IPS-20b (cell line): ENCODE data around the gene GSTM5.
"Not testable (repeated sequence)": the region's sequence is repeated elsewhere in the genome, so short reads cannot be mapped to it uniquely, and the experiment has no call there.

Experiments used
- H3K27ac ChIP-seq: one replicate; pipeline ENCODE4 v1.5.1; 2013; ENCODE audit warnings: low read length
- H3K27me3 ChIP-seq: 2 replicates; pipeline ENCODE4 v1.6.1; 2013; ENCODE audit warnings: mild to moderate bottlenecking, low read length, inconsistent platforms; ENCODE audit not compliant: insufficient read depth
- H3K36me3 ChIP-seq: 2 replicates; pipeline ENCODE4 v1.6.1; 2013; ENCODE audit warnings: low read depth, mild to moderate bottlenecking, inconsistent platforms, low read length, moderate library complexity; ENCODE audit not compliant: insufficient read depth
- H3K4me1 ChIP-seq: 2 replicates; pipeline ENCODE4 v1.6.1; 2013; ENCODE audit warnings: mild to moderate bottlenecking, control low read depth, inconsistent platforms, low read length, moderate library complexity; ENCODE audit not compliant: insufficient read depth
- H3K4me3 ChIP-seq: 2 replicates; pipeline ENCODE4 v1.5.1; 2013; ENCODE audit warnings: mild to moderate bottlenecking, low read length, inconsistent platforms
- H3K9ac ChIP-seq: 2 replicates; pipeline ENCODE4 v1.6.1; 2013; ENCODE audit warnings: low read depth, mild to moderate bottlenecking, inconsistent platforms, low read length, moderate library complexity
- H3K9me3 ChIP-seq: 2 replicates; pipeline ENCODE4 v1.6.1; 2013; ENCODE audit warnings: mild to moderate bottlenecking, low read depth, low read length, inconsistent platforms; ENCODE audit not compliant: insufficient read depth

The GSTM5 gene

DNA sequence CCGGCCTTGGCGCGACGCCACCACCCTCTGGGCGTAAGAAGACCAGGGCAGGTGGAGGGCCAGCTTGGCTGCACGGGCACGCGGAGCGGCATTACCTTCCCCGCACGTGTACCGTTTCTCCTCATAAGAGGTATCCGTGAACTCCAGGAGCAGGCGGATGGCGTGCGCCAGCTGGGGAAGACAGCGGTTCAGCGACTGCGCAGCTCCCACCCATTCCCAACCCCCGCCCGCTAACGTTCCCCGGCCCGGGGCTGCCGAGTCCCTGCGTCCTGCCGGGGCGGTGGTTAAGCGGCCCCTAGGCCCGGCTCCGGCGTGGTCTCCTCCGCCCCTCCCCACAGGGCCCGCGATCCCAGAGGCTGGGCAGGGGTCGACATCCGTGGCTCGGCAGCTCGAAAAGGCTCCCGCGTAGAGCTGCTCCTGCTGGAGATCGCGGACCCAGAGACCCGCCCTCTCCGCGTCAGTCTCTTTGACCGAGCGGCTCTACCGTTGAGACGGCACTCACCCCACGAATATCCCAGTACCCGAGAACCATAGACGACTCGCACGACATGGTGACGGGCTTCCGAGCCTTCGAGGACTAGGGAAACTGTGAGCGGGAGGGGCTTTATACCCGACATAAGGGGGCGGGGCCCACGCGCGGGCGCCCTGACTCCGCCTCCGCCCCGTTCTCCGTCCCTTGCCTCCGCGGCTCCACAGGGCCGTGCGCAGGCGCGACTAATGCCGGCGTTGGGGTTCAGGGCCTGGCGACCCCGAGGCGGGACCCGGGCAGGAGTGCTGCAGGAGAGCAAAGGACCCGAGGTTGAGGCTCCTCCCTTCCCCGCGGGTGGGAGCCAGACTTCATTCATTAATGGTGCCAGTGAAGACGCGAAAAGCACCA is 27.9 kb downstream of the GSTM5 start:
- Histone ChIP-seq H3K9me3 (no peaks in the 10 kb centered on the region), H3K27me3 (peaks cover 61% of the 10 kb centered on the region), H3K27ac (no peak overlapping the region), H3K9ac (peak overlapping the region; percentile 31; the same call in 1 of the 2 replicates), H3K4me3 (peak overlapping the region; percentile 69), H3K4me1 (peaks cover 2% of the 10 kb centered on the region; the same call in 1 of the 2 replicates), H3K36me3 (no peaks in the 10 kb centered on the region)

DNA sequence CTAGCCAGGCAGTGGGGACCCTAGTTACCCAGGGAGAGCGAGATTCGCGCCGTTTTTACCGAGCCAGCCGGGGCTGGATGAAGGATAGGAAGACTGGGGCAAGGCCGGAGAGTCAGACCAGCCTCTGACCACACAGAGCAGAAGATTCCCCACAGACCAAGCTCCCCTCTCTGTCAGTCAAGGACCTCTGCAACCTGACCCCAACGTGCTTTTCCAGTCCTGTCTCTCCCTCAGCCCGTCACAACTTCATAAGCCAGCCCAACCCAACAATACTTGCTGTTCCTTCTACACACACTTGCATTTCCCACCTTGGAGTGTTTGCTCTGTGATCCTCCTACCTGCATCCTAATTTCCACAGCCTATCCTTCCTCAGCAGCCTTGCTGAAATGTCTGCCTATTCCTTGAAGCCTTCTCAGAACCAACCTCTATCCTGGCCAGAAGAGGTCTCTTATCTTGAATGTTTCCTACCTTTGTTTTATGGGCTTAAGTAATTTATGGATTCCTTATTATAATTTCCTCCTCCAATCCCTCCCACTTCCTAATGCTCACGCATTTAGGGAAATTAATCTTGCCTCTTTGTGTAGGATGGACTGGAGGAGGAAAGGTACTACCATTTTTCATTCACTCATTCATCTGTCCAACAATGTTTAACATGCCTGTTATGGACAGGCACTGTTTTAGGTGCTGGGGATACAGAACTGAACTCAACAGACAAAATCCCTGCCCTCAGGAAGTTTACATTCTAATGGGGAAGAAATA is 28.7 kb downstream of the GSTM5 start, which contains the start of gene GSTM3:
Gene GSTM3 (minus strand): TSS at position 424 of the 759 bp plus-strand sequence. CDS start 751 bp downstream, outside the sequence.
- Histone ChIP-seq H3K4me3 (peak within 1 kb of the TSS; percentile 69), H3K36me3 (no peaks in the 10 kb centered on the region), H3K27ac (no peak within 1 kb of the TSS), H3K4me1 (peaks cover 2% of the 10 kb centered on the region; the same call in 1 of the 2 replicates), H3K9me3 (no peaks in the 10 kb centered on the region), H3K27me3 (peaks cover 61% of the 10 kb centered on the region), H3K9ac (peak within 1 kb of the TSS; percentile 31; the same call in 1 of the 2 replicates)

DNA sequence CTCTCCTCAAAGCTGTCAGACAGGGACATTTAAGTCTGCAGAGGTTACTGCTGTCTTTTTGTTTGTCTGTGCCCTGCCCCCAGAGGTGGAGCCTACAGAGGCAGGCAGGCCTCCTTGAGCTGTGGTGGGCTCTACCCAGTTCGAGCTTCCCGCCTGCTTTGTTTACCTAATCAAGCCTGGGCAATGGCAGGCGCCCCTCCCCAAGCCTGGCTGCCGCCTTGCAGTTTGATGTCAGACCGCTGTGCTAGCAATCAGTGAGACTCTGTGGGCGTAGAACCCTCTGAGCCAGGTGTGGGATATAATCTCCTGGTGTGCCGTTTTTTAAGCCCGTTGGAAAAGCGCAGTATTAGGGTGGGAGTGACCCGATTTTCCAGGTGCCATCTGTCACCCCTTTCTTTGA is 36.3 kb downstream of the GSTM5 start:
- not testable (repeated sequence) for H3K27me3 ChIP-seq, H3K4me3 ChIP-seq, H3K27ac ChIP-seq, H3K36me3 ChIP-seq, H3K4me1 ChIP-seq, H3K9ac ChIP-seq
- H3K9me3 ChIP-seq, result peaks cover 12% of the 10 kb centered on the region; the same call in 1 of the 2 replicates

DNA sequence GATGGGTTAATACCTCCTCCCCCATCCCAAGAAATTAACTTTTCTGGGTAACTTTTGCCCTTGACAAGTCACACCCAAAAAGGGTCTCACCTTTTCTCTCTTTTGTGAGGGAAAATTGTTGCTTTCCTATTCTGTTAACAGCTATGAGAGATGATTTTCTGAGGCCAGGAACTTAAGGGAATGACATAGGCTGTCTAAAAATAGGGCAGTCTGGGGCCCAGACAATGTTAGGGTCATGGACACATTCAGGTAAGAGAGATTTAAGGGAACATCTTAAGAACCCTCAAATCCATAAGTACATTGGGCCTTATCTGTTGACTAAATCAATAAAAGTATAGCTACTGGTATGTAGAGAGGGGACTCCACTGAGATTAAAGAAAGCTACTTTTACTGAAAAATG is 37.2 kb downstream of the GSTM5 start:
- Histone ChIP-seq H3K4me3 (no peak overlapping the region), H3K36me3 (no peaks in the 10 kb centered on the region), H3K27me3 (no peaks in the 10 kb centered on the region)

DNA sequence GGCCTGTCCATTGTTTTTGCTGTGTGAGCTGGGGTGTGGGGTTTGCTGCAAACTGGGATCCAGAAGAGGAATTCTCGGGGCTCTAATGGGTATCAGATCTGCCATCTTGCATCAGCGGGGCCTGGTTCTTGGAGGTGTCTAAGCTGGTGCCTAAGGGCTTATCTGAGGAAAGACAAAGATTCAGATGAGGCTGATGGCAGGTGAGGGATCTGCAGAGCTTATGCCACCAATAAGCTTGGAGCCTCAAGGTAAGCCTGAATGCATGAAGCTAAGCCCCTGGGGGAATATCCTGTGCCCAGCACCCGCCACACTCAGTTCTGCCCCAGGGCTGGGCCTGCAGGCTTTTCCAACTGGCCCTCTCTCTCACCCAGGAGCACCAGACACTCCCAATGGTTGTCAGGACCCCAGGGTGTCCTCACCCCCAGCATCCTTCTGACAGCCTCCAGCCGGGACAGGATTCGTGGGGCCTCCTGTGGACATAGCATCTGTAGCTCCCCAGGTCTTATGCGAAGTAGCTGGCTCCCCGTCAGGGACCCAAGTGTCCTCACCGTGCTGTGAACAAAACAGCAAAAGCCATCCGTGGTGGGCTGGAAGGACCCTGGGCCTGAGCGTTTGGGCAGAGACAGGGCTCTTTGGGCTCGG is 38.3 kb downstream of the GSTM5 start:
- H3K4me1 ChIP-seq, result no peaks in the 10 kb centered on the region
- no peak overlapping the region for H3K9ac ChIP-seq
- H3K36me3 ChIP-seq, result no peaks in the 10 kb centered on the region
- H3K27ac ChIP-seq, result no peak overlapping the region
- no peaks in the 10 kb centered on the region for H3K27me3 ChIP-seq
- peaks cover 12% of the 10 kb centered on the region; the same call in 1 of the 2 replicates for H3K9me3 ChIP-seq
- no peak overlapping the region for H3K4me3 ChIP-seq

More for the DNA sequence above, 37.2 kb downstream of the GSTM5 start:
- Histone ChIP-seq H3K27ac (no peak overlapping the region), H3K4me1 (no peaks in the 10 kb centered on the region), H3K9me3 (peaks cover 12% of the 10 kb centered on the region; the same call in 1 of the 2 replicates), H3K9ac (no peak overlapping the region)

DNA sequence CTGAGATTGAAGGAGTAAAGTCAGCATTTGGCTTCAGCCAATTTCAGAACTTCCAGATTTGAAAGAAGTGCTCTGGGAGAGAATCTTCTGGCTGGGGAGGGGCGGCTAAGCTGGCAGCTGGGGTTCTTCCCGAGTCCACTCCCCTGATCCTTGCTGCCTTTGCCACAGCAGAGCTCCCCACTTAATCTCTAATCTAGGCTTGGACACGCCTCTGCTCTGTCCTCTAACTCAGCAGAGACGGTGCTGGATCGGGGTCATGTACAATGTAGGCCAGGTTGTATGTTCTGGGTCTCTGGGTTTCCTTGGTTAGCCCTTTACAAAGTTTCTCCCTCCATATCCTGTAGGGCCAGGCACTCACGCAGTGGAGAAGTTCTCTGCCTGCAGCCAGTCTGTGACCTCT is 38.9 kb downstream of the GSTM5 start:
- Histone ChIP-seq H3K9me3 (peaks cover 12% of the 10 kb centered on the region; the same call in 1 of the 2 replicates), H3K36me3 (no peaks in the 10 kb centered on the region), H3K4me3 (no peak overlapping the region), H3K9ac (no peak overlapping the region), H3K4me1 (no peaks in the 10 kb centered on the region), H3K27ac (no peak overlapping the region), H3K27me3 (no peaks in the 10 kb centered on the region)

DNA sequence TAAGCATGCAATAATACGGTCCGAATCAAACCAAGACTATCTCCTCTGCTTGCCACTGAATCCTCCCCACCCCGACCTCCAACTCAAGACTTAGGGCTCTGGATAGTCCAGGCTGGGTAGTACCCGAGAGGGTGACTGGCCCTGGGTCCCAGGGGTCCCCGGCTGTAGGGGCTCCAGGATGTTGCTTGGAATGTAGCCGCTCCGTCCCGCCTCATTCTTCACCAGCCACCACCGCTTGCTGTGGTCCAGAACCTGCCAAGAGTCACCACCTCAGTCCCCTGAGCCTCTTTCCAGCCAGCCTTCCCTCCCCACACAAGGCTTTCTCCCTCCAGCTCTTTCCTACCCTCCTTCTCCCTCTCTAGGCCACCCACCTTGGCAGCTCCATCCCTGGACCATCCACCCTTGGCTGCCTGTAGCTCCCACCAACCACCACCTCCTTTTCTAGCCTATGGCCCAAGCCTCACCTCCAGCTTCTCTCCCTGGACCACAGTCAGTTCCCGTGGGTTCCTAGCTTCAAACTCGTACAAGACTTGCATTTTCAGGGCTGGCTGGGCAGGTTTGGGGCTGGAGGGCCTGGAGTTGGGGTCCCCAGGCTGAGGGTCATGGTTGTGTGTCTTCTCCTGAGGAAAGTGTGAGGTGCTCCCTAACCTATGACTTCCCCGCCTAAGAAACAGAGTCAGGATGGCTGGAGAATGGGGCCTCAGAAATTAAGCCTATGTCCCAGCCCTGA is 39.6 kb downstream of the GSTM5 start:
- H3K9ac ChIP-seq, result no peak overlapping the region
- H3K4me1 ChIP-seq, result no peaks in the 10 kb centered on the region
- H3K9me3 ChIP-seq, result peaks cover 12% of the 10 kb centered on the region; the same call in 1 of the 2 replicates
- no peaks in the 10 kb centered on the region for H3K27me3 ChIP-seq
- H3K27ac ChIP-seq, result no peak overlapping the region
- no peak overlapping the region for H3K4me3 ChIP-seq
- no peaks in the 10 kb centered on the region for H3K36me3 ChIP-seq

DNA sequence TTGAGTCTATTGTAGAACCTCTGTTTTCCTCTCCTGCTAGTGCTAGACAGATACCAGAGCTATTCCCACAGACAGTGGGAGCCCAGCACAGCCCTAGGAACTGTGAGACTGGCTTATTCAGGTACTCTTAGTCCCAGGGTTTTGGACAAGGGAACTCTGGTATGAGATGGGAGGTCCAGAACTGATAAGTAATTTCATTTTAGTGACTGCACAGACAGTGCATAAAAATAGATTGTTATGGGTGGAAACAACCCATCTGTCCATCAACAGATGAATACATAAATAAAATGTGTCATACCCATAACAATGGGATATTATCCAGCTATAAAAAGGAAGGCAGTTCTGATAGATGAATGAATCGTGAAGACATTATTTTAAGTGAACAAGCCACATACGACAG is 42.7 kb downstream of the GSTM5 start:
- no peak overlapping the region for H3K4me3 ChIP-seq
- no peaks in the 10 kb centered on the region for H3K36me3 ChIP-seq
- no peaks in the 10 kb centered on the region for H3K4me1 ChIP-seq
- no peak overlapping the region for H3K9ac ChIP-seq
- 0 out of 2 replicates have a peak, but pooled peaks cover 1% of the 10 kb centered on the region for H3K9me3 ChIP-seq
- no peak overlapping the region for H3K27ac ChIP-seq
- no peaks in the 10 kb centered on the region for H3K27me3 ChIP-seq

DNA sequence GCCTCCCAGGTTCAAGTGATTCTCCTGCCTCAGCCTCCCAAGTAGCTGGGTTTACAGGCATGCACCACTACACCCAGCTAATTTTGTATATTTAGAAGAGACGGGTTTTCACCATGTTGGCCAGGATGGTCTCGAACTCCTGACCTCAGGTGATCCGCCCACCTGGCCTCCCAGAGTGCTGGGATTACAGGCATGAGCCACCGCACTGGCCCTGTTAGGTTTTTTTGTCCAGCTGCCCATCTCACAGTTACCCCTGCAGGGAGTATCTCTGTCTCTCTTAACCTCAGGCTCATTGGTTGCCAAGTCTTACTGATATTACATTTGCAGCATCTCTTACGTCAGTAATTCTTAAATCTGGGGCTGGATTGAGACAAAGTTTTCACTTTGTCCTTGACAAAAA is 44.3 kb downstream of the GSTM5 start:
- H3K36me3 ChIP-seq, H3K27ac ChIP-seq, H3K9ac ChIP-seq, H3K9me3 ChIP-seq, H3K4me3 ChIP-seq, H3K4me1 ChIP-seq, H3K27me3 ChIP-seq: not testable (repeated sequence)

DNA sequence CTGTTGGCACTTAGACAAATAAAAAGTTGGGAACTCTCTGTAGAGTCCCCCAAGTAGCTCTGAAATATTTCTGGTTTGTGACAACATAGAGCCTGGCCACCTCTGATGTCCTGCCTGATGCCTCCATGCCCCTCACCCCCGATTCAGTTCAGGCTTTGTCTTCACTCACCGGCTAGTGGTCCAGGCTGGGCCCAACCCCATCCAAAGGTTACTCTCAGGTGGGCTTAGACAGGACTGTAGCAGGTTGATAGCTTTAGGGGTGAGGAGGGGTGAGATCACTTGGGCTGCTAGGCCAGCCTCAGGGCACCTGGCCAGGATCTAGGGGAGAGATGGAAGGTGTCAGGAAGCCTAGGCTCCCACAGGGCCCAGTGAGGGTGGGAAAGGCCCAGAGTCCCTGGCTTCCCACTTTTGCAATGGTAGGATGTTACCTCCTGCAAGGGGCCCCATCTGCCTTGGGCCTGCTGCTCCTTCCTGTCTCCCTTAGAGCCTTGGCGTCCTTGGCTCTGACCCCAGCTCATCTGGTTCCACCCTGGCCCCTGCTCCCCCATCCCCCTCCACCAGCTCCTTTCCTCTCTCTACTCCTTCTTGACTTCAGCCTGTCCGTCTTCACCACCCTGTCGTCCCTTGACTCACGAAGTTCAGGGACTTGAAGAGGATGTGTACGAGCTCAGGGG is 44.9 kb downstream of the GSTM5 start:
- Histone ChIP-seq H3K4me3 (no peak overlapping the region), H3K9me3 (no peaks in the 10 kb centered on the region), H3K27ac (no peak overlapping the region), H3K36me3 (no peaks in the 10 kb centered on the region), H3K9ac (no peak overlapping the region), H3K4me1 (no peaks in the 10 kb centered on the region), H3K27me3 (no peaks in the 10 kb centered on the region)
